HG03342 (cell line): ENCODE measurements around the gene ASIC2.

Experiments used
- ATAC-seq: cut with Tn5 transposase; IDR thresholded peaks from one replicate; pipeline ENCODE4 v1.9.1; 2021; ENCODE audit warnings: mild to moderate bottlenecking, moderate library complexity; ENCODE audit not compliant: unreplicated experiment

Gene ASIC2

DNA sequence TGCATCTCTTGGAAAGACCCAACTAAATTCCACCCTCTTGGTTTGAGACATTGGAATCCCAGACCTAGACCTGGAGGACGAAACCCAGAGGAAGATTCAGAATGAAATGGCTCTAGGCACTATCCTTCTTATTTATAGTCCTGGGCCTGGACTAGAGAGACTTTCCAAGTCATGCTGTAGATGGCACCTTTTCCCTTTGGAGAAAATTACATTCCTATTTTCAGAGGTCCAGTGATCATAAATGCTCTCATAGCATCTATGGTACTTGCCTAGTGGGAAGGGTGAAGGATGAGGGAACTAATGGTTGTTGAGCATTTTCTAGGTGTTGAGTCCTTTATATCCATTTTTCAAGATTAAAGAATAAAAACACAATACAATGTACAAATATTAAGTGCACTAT is 264.3 kb downstream of the ASIC2 start:
- ATAC-seq = no peak

- no peak for ATAC-seq
Measured at GRCh38 chr17:33028061-33028460, 265.0 kb downstream of the ASIC2 start.

GRCh38 chr17:33024688-33025486 is 268.2 kb downstream of the ASIC2 start:
- no peak for ATAC-seq

DNA sequence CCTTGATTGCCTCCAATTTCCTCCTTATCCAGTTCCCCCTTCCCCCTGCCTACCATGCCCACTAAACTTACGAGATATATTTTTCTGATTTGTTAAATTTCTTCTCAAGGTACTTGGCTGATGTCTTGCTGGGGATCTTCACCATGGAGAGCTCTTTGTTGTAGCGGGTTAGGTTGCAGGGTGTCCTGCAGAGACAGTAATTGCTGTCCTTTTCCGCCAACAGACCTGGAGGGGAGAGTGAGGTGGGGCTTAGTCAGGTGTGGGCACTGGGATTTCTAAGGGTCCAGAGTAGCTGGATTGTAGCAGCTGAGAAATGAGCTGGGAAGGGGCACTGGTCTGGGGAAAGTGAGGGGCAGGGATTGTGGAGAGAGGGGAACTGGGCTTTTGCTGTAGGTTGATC is 269.3 kb downstream of the ASIC2 start:
- ATAC-seq = no peak

GRCh38 chr17:33021731-33022408 is 271.2 kb downstream of the ASIC2 start:
- no peak for ATAC-seq

DNA sequence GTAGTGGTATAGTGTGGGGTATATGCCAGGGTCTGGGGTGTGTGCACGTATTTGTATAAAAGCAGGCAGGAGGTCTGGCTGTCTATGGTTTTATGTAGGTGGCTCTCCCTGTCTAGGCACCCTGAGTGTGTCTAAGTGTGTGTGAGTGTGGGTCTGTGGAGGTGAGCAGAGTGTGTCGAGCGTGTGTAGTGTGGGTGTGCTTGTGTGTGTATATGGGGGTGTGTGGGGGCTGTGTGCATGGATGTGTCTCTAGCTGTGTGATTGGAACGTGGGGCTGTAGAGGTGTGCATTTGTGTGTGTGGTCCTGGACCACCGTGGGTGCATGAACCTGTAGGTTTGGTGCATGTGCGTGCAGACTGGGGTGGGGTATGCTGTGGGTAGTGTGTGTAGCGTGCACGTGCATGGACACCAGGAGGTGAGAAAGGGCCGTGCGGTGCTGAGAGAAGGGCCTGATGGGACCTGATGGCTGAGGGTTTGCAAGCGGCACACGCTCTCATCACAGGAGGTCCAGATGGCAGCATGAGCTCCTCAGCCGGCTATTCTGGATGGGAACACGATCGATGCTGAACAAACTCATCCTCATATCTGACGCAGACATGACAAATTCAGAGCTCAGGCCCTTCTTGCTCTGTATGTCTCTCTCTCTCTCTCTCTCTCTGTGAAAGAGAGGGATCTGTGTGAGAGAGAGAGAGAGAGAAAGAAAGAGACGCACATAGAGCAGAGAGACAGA is 273.8 kb downstream of the ASIC2 start:
- ATAC-seq = no peak

DNA sequence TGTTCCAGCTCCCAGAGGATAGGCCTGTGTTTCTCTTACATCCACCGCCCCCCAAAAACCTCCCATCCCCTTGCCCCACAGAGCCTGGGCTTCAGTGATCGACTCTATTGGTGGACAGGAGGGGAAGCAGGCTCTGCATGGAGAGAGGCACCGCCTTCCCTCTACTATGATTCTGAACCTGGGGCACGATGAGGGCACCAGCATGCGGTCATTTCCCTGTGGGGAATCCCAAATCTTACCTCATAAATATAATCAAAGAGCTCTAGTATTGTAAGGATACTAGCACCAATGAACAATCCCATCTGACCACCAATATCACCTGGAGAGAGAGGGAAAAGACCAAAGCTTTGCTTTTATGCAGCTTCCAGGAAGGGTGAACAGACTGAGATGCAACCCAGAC is 275.7 kb downstream of the ASIC2 start:
- no peak for ATAC-seq

DNA sequence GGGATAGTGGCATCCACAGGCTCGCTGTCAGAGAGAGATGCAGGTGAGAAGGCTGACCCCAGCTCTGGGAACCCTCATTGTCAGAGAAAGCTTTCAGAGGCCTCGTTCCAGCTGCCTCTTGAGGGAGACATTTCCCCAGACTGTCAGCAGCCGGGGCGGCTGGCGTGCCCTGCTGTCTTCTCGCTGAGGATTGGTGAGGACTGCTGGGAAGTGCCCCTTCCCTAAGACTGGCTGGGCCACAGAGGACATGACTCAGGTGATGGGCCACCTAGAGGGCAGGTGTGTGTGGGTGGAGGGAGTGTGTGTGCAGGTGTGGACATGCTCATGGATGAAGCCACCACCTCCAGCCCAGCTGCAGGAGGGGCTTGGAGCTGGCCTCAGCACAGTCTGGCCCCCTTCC is 276.2 kb downstream of the ASIC2 start:
- ATAC-seq = no peak

DNA sequence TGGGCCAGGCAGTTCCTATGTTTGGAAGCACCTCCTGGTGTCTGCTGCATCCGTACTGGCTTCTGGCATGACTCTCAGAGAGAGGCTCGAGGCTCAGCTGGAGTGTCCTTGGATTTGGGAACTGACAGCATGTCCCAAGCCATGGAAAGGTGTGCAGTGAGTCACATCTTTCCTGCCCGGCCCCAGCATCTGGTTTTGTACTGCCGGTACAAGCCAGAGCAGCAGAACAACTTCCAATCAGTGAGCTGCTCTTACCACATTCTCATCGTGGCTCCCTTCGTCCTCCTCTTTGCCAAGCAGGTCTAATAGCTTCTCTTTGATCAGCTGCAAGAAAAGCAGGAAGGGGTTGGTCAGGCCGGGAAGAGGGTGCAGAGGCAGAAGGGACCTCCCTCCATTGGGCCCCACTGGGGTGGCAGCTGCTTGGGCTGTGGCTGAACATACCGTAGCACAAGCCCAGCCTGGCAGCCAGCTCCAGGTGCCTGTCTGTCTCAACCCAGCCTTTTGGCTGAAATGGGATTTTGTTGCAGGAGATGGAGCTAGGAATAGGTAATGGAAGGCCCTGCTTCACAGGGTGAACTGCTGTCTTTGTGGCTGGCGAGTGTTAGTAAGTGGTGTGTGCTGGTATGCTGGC is 277.3 kb downstream of the ASIC2 start:
- no peak for ATAC-seq

GRCh38 chr17:33014751-33015150 is 278.3 kb downstream of the ASIC2 start:
- ATAC-seq = no peak

DNA sequence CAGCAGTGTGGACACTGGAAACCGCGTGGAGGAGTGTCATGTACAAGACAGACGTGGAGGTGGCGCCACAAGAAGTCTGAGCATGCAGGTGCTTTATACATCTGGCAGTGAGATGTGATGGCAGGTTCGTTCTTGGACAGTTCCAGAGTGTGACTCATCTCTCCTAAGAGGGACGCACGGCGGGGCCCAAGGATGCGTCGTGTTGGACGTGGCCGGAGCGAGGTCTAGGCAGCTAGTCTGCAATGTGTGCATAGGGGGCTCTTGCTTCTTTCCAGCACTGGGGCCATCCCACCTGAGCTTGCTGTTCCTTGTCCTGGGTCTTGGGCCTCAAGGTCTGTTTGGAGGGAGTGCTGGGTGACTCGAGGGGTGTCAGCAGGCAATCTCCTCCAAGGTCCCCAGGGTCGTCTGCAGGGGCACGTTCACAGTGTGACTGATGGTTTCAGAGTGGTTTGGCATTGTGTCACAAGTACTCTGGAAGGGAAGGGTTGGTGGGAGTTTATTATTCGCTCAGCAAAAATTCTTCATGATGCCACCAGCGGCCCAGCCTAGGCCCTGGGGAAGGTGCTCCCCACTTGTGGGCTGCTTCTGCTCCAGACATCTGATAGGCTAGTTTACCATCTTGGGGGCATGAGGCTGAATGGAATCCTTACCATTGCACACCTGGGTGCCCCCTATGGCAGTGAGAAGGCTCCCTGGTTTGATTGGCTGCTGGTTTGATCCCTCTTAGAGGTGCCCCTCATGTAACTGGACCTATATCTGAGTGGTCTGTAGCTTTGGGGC is 279.3 kb downstream of the ASIC2 start:
- no peak for ATAC-seq

DNA sequence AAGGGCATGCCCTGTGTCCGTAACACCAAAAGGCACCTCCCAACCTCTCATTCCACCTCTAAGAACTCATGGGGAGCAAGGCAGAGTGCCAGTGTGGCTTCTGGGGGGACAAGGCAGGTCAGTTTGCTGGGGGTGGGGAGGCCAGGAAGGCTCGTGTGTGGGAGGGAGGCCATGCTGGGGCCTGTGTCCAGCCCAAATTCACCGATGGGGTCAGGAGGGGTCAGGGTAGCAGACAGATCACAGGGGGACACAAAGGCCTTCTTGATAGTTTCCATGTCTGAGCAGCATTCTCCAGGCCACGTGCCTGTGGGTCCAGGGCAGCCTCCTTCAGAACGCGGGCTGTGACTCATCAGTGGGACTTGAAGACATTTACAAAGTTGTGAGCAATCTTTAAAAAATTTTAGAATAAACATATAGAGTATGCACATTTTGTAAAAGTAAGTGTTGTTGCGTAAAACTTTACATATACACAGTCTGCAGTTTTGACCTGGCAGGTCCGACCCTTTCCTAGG is 280.5 kb downstream of the ASIC2 start:
- no peak for ATAC-seq

DNA sequence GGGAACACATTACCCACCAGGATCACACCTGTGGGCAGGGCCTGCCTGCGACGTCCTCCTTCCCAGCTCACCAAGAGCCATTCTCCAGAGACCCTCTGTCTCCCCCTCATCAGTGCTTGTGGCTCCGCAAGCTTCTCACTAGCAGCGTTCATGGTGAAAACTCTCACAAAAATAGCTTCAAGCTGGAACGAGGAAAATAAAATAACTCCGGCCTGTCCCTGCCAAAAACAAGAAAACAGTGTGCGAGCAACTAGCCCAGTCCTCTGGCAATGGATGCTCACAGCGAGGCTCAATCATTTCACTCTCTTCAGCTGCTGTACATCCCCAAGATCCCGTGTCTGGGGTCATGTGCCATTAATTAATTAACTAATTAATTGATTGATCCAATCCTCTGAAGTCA is 283.5 kb downstream of the ASIC2 start:
- ATAC-seq = no peak

DNA sequence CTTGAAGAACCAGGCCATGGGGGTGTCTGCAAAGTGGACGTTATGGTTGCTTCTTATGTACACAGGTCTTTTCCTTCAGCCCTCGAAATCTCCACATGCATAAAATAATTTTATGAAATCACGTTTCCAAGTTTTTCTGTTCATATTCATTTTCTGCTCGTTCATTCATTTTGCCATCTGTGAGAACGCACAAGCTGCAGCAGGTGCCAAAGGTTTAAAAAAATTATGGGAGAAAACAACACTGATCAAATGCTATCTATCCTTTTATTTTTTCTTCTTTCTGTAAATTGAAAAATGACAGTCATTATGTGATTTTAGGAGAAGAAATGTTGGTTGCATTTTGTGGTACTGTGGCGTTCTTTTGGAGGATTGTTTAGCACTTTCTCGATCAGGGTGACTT is 285.9 kb downstream of the ASIC2 start:
- no peak for ATAC-seq

DNA sequence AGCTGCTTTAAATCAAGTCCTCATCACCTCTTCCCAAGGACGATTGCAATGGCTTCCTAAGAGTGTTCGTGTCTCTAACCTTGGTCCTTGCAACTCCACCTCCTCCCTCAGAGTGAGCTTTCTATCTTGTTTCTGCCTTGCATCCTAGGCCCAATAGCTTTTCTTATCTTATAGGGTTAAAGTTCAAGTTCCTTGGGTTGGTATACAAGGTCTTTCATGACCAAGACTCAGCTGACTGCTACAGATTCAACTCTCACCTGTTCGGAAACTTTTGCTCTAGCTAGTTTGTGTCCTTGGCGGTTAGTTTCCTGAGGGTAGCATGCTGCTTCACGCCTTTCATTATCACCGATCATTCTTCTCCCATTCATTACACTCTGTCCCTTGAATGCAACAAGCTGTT is 290.8 kb downstream of the ASIC2 start:
- ATAC-seq = no peak

DNA sequence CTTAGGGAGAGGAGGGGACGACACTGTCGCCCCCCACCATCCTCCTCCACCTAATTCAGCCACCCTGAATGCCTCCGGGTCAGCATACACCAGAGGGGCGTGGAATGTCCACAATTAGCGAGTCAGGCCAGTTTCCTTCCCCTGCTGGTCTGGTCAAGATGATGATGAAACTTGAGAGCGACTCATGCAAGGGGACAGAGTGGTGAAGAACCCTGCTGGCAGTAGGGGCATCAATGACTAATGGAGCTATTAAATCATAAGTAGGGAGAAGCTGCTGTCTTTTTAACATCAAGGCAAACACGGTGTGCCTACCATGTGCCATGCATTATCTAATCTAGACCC is 294.2 kb downstream of the ASIC2 start:
- no peak for ATAC-seq

- no peak for ATAC-seq
Measured at GRCh38 chr17:32998111-32998886, 294.8 kb downstream of the ASIC2 start.

- ATAC-seq = no peak
Measured at GRCh38 chr17:32995416-32996045, 297.6 kb downstream of the ASIC2 start.

DNA sequence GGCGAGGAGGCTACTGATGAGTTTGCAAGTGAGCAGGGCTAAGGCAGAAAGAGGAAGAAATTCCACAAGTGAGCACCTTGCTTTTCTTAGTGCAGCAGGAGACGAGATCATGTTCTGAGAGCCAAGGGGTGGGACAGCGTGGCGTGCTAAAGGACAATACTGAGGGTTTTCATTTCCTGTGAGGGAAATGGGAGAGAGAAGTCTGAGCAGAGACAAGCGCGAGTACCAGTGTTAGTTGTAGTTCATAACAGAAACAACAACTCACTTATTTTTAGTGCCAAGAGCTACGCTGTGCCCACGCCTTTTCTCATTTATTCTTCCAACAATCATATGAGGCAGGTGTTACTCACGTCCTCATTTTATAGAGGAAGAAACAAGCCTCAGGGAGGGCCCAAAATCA is 299.1 kb downstream of the ASIC2 start:
- ATAC-seq = no peak
